ENCODE results near the gene FKBP10.
"Not testable (repeated sequence)": the region's sequence is repeated elsewhere in the genome, so short reads cannot be mapped to it uniquely, and the experiment has no call there.

Gene FKBP10

GRCh38 chr17:41812381-41813151 lies at the start of gene FKBP10:
Gene FKBP10, plus strand, starts transcription at chr17:41813004. Its CDS starts 31 bp downstream, at chr17:41813035.
- DNase-seq, result peak in 1 of 2 experiments; percentile 13

GRCh38 chr17:41763327-41763726 lies 49.5 kb upstream of the FKBP10 start:
- DNase-seq, result no peak

- DNase-seq, result no peak
These were observed 46.7 kb upstream of the FKBP10 start for GRCh38 chr17:41766135-41766534.

- no peak for DNase-seq
These were observed 45.3 kb upstream of the FKBP10 start for GRCh38 chr17:41767324-41768042.

GRCh38 chr17:41768682-41769288 lies 44.0 kb upstream of the FKBP10 start:
- no peak for DNase-seq

- no peak for DNase-seq
These were observed 43.4 kb upstream of the FKBP10 start for GRCh38 chr17:41769346-41769862.

- no peak for DNase-seq
These were observed 42.8 kb upstream of the FKBP10 start for GRCh38 chr17:41769985-41770384.

- no peak for DNase-seq
These were observed 41.2 kb upstream of the FKBP10 start for GRCh38 chr17:41771389-41772206.

GRCh38 chr17:41772218-41772585 lies 40.6 kb upstream of the FKBP10 start:
- DNase-seq, result no peak

- no peak for DNase-seq
These were observed 40.1 kb upstream of the FKBP10 start for GRCh38 chr17:41772586-41773189.

GRCh38 chr17:41773190-41773588 lies 39.6 kb upstream of the FKBP10 start:
- DNase-seq, result peak in 1 of 2 experiments; percentile 33

GRCh38 chr17:41773731-41774193 lies 39.0 kb upstream of the FKBP10 start:
- DNase-seq, result no peak

- no peak for DNase-seq
These were observed 37.2 kb upstream of the FKBP10 start for GRCh38 chr17:41775394-41776226.

- DNase-seq, result not testable (repeated sequence)
These were observed 36.4 kb upstream of the FKBP10 start for GRCh38 chr17:41776262-41776900.

GRCh38 chr17:41777157-41777573 lies 35.6 kb upstream of the FKBP10 start:
- no peak for DNase-seq

- peak; percentile 83 to 94 for DNase-seq
These were observed 35.1 kb upstream of the FKBP10 start for GRCh38 chr17:41777574-41778188.

- no peak for DNase-seq
These were observed 32.9 kb upstream of the FKBP10 start for GRCh38 chr17:41779954-41780353.

- DNase-seq, result no peak
These were observed 31.2 kb upstream of the FKBP10 start for GRCh38 chr17:41781404-41782110.

GRCh38 chr17:41782142-41782541 lies 30.7 kb upstream of the FKBP10 start:
- no peak for DNase-seq
